Mucosa of rectum (tissue), 2 donors: ENCODE data around the gene TMBIM4.

Source experiments
- H3K27ac ChIP-seq, 2 donors: one replicate each; pipeline ENCODE4 v1.7.0; 2013; ENCODE audit warnings: inconsistent platforms in 2 of 2, low read depth in 2 of 2, low read length in 2 of 2
- H3K27me3 ChIP-seq, 2 donors: one replicate each; pipeline ENCODE4 v1.7.0; 2013; ENCODE audit warnings: low read length in 2 of 2; ENCODE audit not compliant: control insufficient read depth in 2 of 2, insufficient read depth in 2 of 2
- H3K36me3 ChIP-seq, 2 donors: one replicate each; pipeline ENCODE4 v1.7.0; 2013; ENCODE audit warnings: low read length in 2 of 2; ENCODE audit not compliant: control insufficient read depth in 2 of 2, insufficient read depth in 2 of 2
- H3K4me1 ChIP-seq, 2 donors: one replicate each; pipeline ENCODE4 v1.7.0; 2013; ENCODE audit warnings: low read length in 2 of 2, mild to moderate bottlenecking in 1 of 2; ENCODE audit not compliant: control insufficient read depth in 2 of 2, insufficient read depth in 2 of 2
- H3K4me3 ChIP-seq, 2 donors: one replicate each; pipeline ENCODE4 v1.7.0; 2013; ENCODE audit warnings: low read length in 2 of 2
- H3K9ac ChIP-seq, 2 donors: one replicate each; pipeline ENCODE4 v1.7.0; 2013; ENCODE audit warnings: low read length in 2 of 2, low read depth in 1 of 2, mild to moderate bottlenecking in 1 of 2
- H3K9me3 ChIP-seq, 2 donors: one replicate each; pipeline ENCODE4 v1.7.0; 2013; ENCODE audit warnings: low read length in 2 of 2; ENCODE audit not compliant: control insufficient read depth in 2 of 2
- donor health status: healthy.
- donor health status: Normal muscosa, but diverticular disease.

TMBIM4 gene

GRCh38 chr12:66120477-66120876 is 49.3 kb downstream of the TMBIM4 start:
- Histone ChIP-seq H3K4me3 (no peak overlapping the region), H3K9ac (no peak overlapping the region), H3K4me1 (peaks cover 0 to 3% of the 10 kb centered on the region in 2 donors), H3K36me3 (peaks cover 20 to 22% of the 10 kb centered on the region in 2 donors), H3K27ac (no peak overlapping the region), H3K27me3 (no peaks in the 10 kb centered on the region), H3K9me3 (no peaks in the 10 kb centered on the region)

- no peaks in the 10 kb centered on the region for H3K27me3 ChIP-seq
- peaks cover 14 to 18% of the 10 kb centered on the region in 2 donors for H3K36me3 ChIP-seq
- no peaks in the 10 kb centered on the region for H3K9me3 ChIP-seq
Observed at GRCh38 chr12:66119870-66120241, 49.9 kb downstream of the TMBIM4 start.

GRCh38 chr12:66119229-66119869 is 50.4 kb downstream of the TMBIM4 start:
- no peaks in the 10 kb centered on the region for H3K9me3 ChIP-seq
- no peak overlapping the region for H3K27ac ChIP-seq
- no peak overlapping the region for H3K9ac ChIP-seq
- H3K27me3 ChIP-seq: no peaks in the 10 kb centered on the region
- no peak overlapping the region for H3K4me3 ChIP-seq
- peaks cover 9 to 14% of the 10 kb centered on the region in 2 donors for H3K36me3 ChIP-seq
- H3K4me1 ChIP-seq: peaks cover 0 to 3% of the 10 kb centered on the region in 2 donors

More at GRCh38 chr12:66119870-66120241, 49.9 kb downstream of the TMBIM4 start:
- Histone ChIP-seq H3K4me1 (peaks cover 0 to 3% of the 10 kb centered on the region in 2 donors), H3K27ac (no peak overlapping the region), H3K9ac (no peak overlapping the region), H3K4me3 (no peak overlapping the region)

GRCh38 chr12:66118240-66118891 is 51.4 kb downstream of the TMBIM4 start:
- H3K9me3 ChIP-seq: no peaks in the 10 kb centered on the region
- no peak overlapping the region for H3K4me3 ChIP-seq
- H3K27ac ChIP-seq: no peak overlapping the region
- H3K4me1 ChIP-seq: peaks cover 0 to 3% of the 10 kb centered on the region in 2 donors
- peaks cover 4 to 12% of the 10 kb centered on the region in 2 donors for H3K36me3 ChIP-seq
- H3K9ac ChIP-seq: no peak overlapping the region
- no peaks in the 10 kb centered on the region for H3K27me3 ChIP-seq

- Histone ChIP-seq H3K36me3 (peaks cover 0 to 7% of the 10 kb centered on the region in 2 donors), H3K9ac (no peak overlapping the region), H3K9me3 (no peaks in the 10 kb centered on the region), H3K27me3 (no peaks in the 10 kb centered on the region), H3K4me1 (peaks cover 0 to 3% of the 10 kb centered on the region in 2 donors), H3K4me3 (no peak overlapping the region), H3K27ac (no peak overlapping the region)
Observed at GRCh38 chr12:66117242-66117641, 52.6 kb downstream of the TMBIM4 start.

GRCh38 chr12:66115071-66115600 is 54.7 kb downstream of the TMBIM4 start:
- Histone ChIP-seq H3K4me1 (peaks cover 0 to 3% of the 10 kb centered on the region in 2 donors), H3K4me3 (no peak overlapping the region), H3K9ac (no peak overlapping the region), H3K27ac (no peak overlapping the region), H3K9me3 (no peaks in the 10 kb centered on the region), H3K27me3 (no peaks in the 10 kb centered on the region), H3K36me3 (no peaks in the 10 kb centered on the region)

- Histone ChIP-seq H3K4me1 (no peaks in the 10 kb centered on the region), H3K9ac (no peak overlapping the region), H3K9me3 (no peaks in the 10 kb centered on the region), H3K4me3 (no peak overlapping the region), H3K27ac (no peak overlapping the region), H3K36me3 (no peaks in the 10 kb centered on the region), H3K27me3 (no peaks in the 10 kb centered on the region)
Observed at GRCh38 chr12:66113471-66113870, 56.3 kb downstream of the TMBIM4 start.

- Histone ChIP-seq H3K27ac (no peak overlapping the region), H3K4me1 (peaks cover 0 to 2% of the 10 kb centered on the region in 2 donors), H3K4me3 (no peak overlapping the region), H3K9me3 (no peaks in the 10 kb centered on the region), H3K36me3 (no peaks in the 10 kb centered on the region), H3K9ac (no peak overlapping the region), H3K27me3 (no peaks in the 10 kb centered on the region)
Observed at GRCh38 chr12:66111605-66112004, 58.2 kb downstream of the TMBIM4 start.

- no peaks in the 10 kb centered on the region for H3K27me3 ChIP-seq
- H3K4me3 ChIP-seq: no peak overlapping the region
- no peak overlapping the region for H3K9ac ChIP-seq
- H3K4me1 ChIP-seq: peaks cover 0 to 2% of the 10 kb centered on the region in 2 donors
- no peak overlapping the region for H3K27ac ChIP-seq
- no peaks in the 10 kb centered on the region for H3K36me3 ChIP-seq
- no peaks in the 10 kb centered on the region for H3K9me3 ChIP-seq
Observed at GRCh38 chr12:66109056-66109455, 60.7 kb downstream of the TMBIM4 start.

GRCh38 chr12:66108386-66108785 is 61.4 kb downstream of the TMBIM4 start:
- no peak overlapping the region for H3K4me3 ChIP-seq
- H3K27me3 ChIP-seq: no peaks in the 10 kb centered on the region
- H3K9ac ChIP-seq: no peak overlapping the region
- H3K9me3 ChIP-seq: no peaks in the 10 kb centered on the region
- peaks cover 0 to 2% of the 10 kb centered on the region in 2 donors for H3K4me1 ChIP-seq
- H3K27ac ChIP-seq: no peak overlapping the region
- no peaks in the 10 kb centered on the region for H3K36me3 ChIP-seq
